22Rv1 (cell line): Measurements from ENCODE around the gene C1QL4.

Experiments used
- CTCF ChIP-seq: fragments of 450-650 bp; IDR thresholded peaks from 2 replicates; pipeline ENCODE4 v1.5.1; 2017; ENCODE audit warnings: mild to moderate bottlenecking
- ZFX ChIP-seq: fragments of 450-650 bp; IDR thresholded peaks from 2 replicates; pipeline ENCODE4 v1.6.1; 2017; ENCODE audit warnings: antibody characterized with exemption, borderline replicate concordance

GRCh38 chr12:49349266-49349665 is 12.3 kb upstream of the C1QL4 start:
- TF ChIP-seq CTCF (no peak), ZFX (no peak)
